IgD-negative memory B cell (primary cell): ENCODE data around the gene CYSLTR2. TPM values are rescaled to one million over a fixed set of nuclear protein-coding genes. Genes with fewer than 3 reads are reported as not detected.

Source experiments
- H3K27ac Mint-ChIP-seq, 3 donors: one replicate each; pipeline ENCODE4 v1.8.0; 2020 to 2022; ENCODE audit warnings: mild to moderate bottlenecking in 3 of 3, mixed read lengths in 3 of 3, moderate library complexity in 1 of 3
- H3K27me3 Mint-ChIP-seq: one replicate; pipeline ENCODE4 v1.8.0; 2021; ENCODE audit warnings: mixed read lengths
- H3K36me3 Mint-ChIP-seq: one replicate; pipeline ENCODE4 v1.8.0; 2020; ENCODE audit warnings: mild to moderate bottlenecking, mixed read lengths
- H3K4me1 Mint-ChIP-seq, 3 donors: one replicate each; pipeline ENCODE4 v1.8.0; 2020 to 2022; ENCODE audit warnings: mixed read lengths in 3 of 3, mild to moderate bottlenecking in 1 of 3
- H3K4me3 Mint-ChIP-seq, 4 donors: one replicate each; pipeline ENCODE4 v1.8.0; 2020 to 2022; ENCODE audit warnings: mild to moderate bottlenecking in 4 of 4, mixed read lengths in 4 of 4, moderate library complexity in 3 of 4
- H3K9me3 Mint-ChIP-seq, 3 donors: one replicate each; pipeline ENCODE4 v1.8.0; 2020 to 2021; ENCODE audit warnings: mixed read lengths in 3 of 3, mild to moderate bottlenecking in 1 of 3
- polyA plus RNA-seq: library from polyadenylated mRNA; unstranded; fragments of 300-500 nt; fragmentation: Illumina TruSeq; gene quantifications from one replicate; pipeline ENCODE4 v1.2.3, GENCODE V29; 2021

Gene CYSLTR2
- polyA plus RNA-seq = not detected

- H3K4me1 Mint-ChIP-seq = peaks cover 0 to 18% (median 12%) of the 10 kb centered on the region in 3 donors
- peak within 1 kb of the TSS in 2 of 3 donors; percentile 14 to 36 for H3K27ac Mint-ChIP-seq
- no peaks in the 10 kb centered on the region for H3K9me3 Mint-ChIP-seq
- H3K36me3 Mint-ChIP-seq = no peaks in the 10 kb centered on the region
- peaks cover 18% of the 10 kb centered on the region for H3K27me3 Mint-ChIP-seq
- peak within 1 kb of the TSS in 2 of 4 donors; percentile 24 to 69 for H3K4me3 Mint-ChIP-seq
Observed at GRCh38 chr13:48653472-48653939, at the start of gene CYSLTR2. TSS of gene CYSLTR2 (plus strand) at chr13:48653929. CDS start at chr13:48706818, 52,889 bp downstream.

GRCh38 chr13:48615049-48615448 is 38.7 kb upstream of the CYSLTR2 start:
- Mint-ChIP-seq H3K4me3 (no peak overlapping the region), H3K9me3 (peaks cover 5 to 21% (median 18%) of the 10 kb centered on the region in 3 donors), H3K4me1 (no peaks in the 10 kb centered on the region), H3K27me3 (peaks cover 11% of the 10 kb centered on the region), H3K36me3 (peaks cover 4% of the 10 kb centered on the region), H3K27ac (no peak overlapping the region)

GRCh38 chr13:48618937-48619336 is 34.8 kb upstream of the CYSLTR2 start:
- peaks cover 9 to 35% (median 25%) of the 10 kb centered on the region in 3 donors for H3K9me3 Mint-ChIP-seq
- no peaks in the 10 kb centered on the region for H3K4me1 Mint-ChIP-seq
- peaks cover 3% of the 10 kb centered on the region for H3K36me3 Mint-ChIP-seq
- no peak overlapping the region for H3K27ac Mint-ChIP-seq
- H3K27me3 Mint-ChIP-seq = peaks cover 4% of the 10 kb centered on the region
- H3K4me3 Mint-ChIP-seq = no peak overlapping the region

- peaks cover 11 to 35% (median 19%) of the 10 kb centered on the region in 3 donors for H3K9me3 Mint-ChIP-seq
- peak overlapping the region in 1 of 4 donors; percentile 39 for H3K4me3 Mint-ChIP-seq
- no peaks in the 10 kb centered on the region for H3K4me1 Mint-ChIP-seq
- H3K36me3 Mint-ChIP-seq = no peaks in the 10 kb centered on the region
- no peak overlapping the region for H3K27ac Mint-ChIP-seq
- peaks cover 2% of the 10 kb centered on the region for H3K27me3 Mint-ChIP-seq
Observed at GRCh38 chr13:48621056-48621455, 32.7 kb upstream of the CYSLTR2 start.

GRCh38 chr13:48624016-48624415 is 29.7 kb upstream of the CYSLTR2 start:
- Mint-ChIP-seq H3K27me3 (peaks cover 3% of the 10 kb centered on the region), H3K4me3 (no peak overlapping the region), H3K27ac (peak overlapping the region in 1 of 3 donors; percentile 39), H3K4me1 (no peaks in the 10 kb centered on the region), H3K36me3 (no peaks in the 10 kb centered on the region), H3K9me3 (peaks cover 7 to 21% (median 12%) of the 10 kb centered on the region in 3 donors)

GRCh38 chr13:48624858-48625257 is 28.9 kb upstream of the CYSLTR2 start:
- H3K4me3 Mint-ChIP-seq = no peak overlapping the region
- no peaks in the 10 kb centered on the region for H3K4me1 Mint-ChIP-seq
- H3K27ac Mint-ChIP-seq = no peak overlapping the region
- peaks cover 3% of the 10 kb centered on the region for H3K27me3 Mint-ChIP-seq
- peaks cover 7 to 21% (median 12%) of the 10 kb centered on the region in 3 donors for H3K9me3 Mint-ChIP-seq
- no peaks in the 10 kb centered on the region for H3K36me3 Mint-ChIP-seq

- Mint-ChIP-seq H3K36me3 (no peaks in the 10 kb centered on the region), H3K4me3 (no peak overlapping the region), H3K27ac (no peak overlapping the region), H3K27me3 (peaks cover 3% of the 10 kb centered on the region), H3K9me3 (peaks cover 7 to 19% (median 11%) of the 10 kb centered on the region in 3 donors), H3K4me1 (no peaks in the 10 kb centered on the region)
Observed at GRCh38 chr13:48625413-48626076, 28.2 kb upstream of the CYSLTR2 start.

GRCh38 chr13:48626077-48626449 is 27.7 kb upstream of the CYSLTR2 start:
- peaks cover 6 to 20% (median 11%) of the 10 kb centered on the region in 3 donors for H3K9me3 Mint-ChIP-seq
- H3K27ac Mint-ChIP-seq = no peak overlapping the region
- peaks cover 5% of the 10 kb centered on the region for H3K27me3 Mint-ChIP-seq
- H3K4me1 Mint-ChIP-seq = no peaks in the 10 kb centered on the region
- H3K4me3 Mint-ChIP-seq = no peak overlapping the region
- H3K36me3 Mint-ChIP-seq = no peaks in the 10 kb centered on the region

- Mint-ChIP-seq H3K9me3 (peaks cover 0 to 12% (median 7%) of the 10 kb centered on the region in 3 donors), H3K27ac (no peak overlapping the region), H3K4me3 (no peak overlapping the region), H3K4me1 (no peaks in the 10 kb centered on the region), H3K36me3 (no peaks in the 10 kb centered on the region), H3K27me3 (peaks cover 5% of the 10 kb centered on the region)
Observed at GRCh38 chr13:48626726-48627451, 26.8 kb upstream of the CYSLTR2 start.

GRCh38 chr13:48629277-48629676 is 24.5 kb upstream of the CYSLTR2 start:
- H3K4me1 Mint-ChIP-seq = no peaks in the 10 kb centered on the region
- H3K27ac Mint-ChIP-seq = no peak overlapping the region

GRCh38 chr13:48630291-48630690 is 23.4 kb upstream of the CYSLTR2 start:
- Mint-ChIP-seq H3K36me3 (no peaks in the 10 kb centered on the region), H3K4me1 (no peaks in the 10 kb centered on the region), H3K9me3 (peaks cover 5 to 27% (median 11%) of the 10 kb centered on the region in 3 donors), H3K27me3 (peaks cover 8% of the 10 kb centered on the region), H3K27ac (peak overlapping the region in 1 of 3 donors; percentile 33), H3K4me3 (no peak overlapping the region)

More at GRCh38 chr13:48629277-48629676, 24.5 kb upstream of the CYSLTR2 start:
- peaks cover 6 to 18% (median 7%) of the 10 kb centered on the region in 3 donors for H3K9me3 Mint-ChIP-seq
- H3K36me3 Mint-ChIP-seq = no peaks in the 10 kb centered on the region
- H3K4me3 Mint-ChIP-seq = peak overlapping the region in 1 of 4 donors; percentile 4
- peaks cover 8% of the 10 kb centered on the region for H3K27me3 Mint-ChIP-seq

GRCh38 chr13:48630773-48631172 is 23.0 kb upstream of the CYSLTR2 start:
- Mint-ChIP-seq H3K27me3 (peaks cover 8% of the 10 kb centered on the region), H3K4me3 (no peak overlapping the region), H3K9me3 (peaks cover 5 to 27% (median 11%) of the 10 kb centered on the region in 3 donors), H3K27ac (no peak overlapping the region), H3K36me3 (no peaks in the 10 kb centered on the region), H3K4me1 (no peaks in the 10 kb centered on the region)

GRCh38 chr13:48631441-48631840 is 22.3 kb upstream of the CYSLTR2 start:
- H3K9me3 Mint-ChIP-seq = peaks cover 10 to 33% (median 17%) of the 10 kb centered on the region in 3 donors
- H3K27ac Mint-ChIP-seq = no peak overlapping the region
- H3K27me3 Mint-ChIP-seq = peaks cover 5% of the 10 kb centered on the region
- H3K4me3 Mint-ChIP-seq = no peak overlapping the region
- H3K4me1 Mint-ChIP-seq = no peaks in the 10 kb centered on the region
- peaks cover 2% of the 10 kb centered on the region for H3K36me3 Mint-ChIP-seq

- H3K9me3 Mint-ChIP-seq = peaks cover 12 to 37% (median 24%) of the 10 kb centered on the region in 3 donors
- peaks cover 5% of the 10 kb centered on the region for H3K36me3 Mint-ChIP-seq
- peaks cover 6% of the 10 kb centered on the region for H3K27me3 Mint-ChIP-seq
- no peaks in the 10 kb centered on the region for H3K4me1 Mint-ChIP-seq
- no peak overlapping the region for H3K27ac Mint-ChIP-seq
- H3K4me3 Mint-ChIP-seq = no peak overlapping the region
Observed at GRCh38 chr13:48633700-48634099, 20.0 kb upstream of the CYSLTR2 start.

- H3K27ac Mint-ChIP-seq = no peak overlapping the region
- no peak overlapping the region for H3K4me3 Mint-ChIP-seq
- no peaks in the 10 kb centered on the region for H3K4me1 Mint-ChIP-seq
- peaks cover 6% of the 10 kb centered on the region for H3K27me3 Mint-ChIP-seq
- H3K9me3 Mint-ChIP-seq = peaks cover 16 to 35% (median 28%) of the 10 kb centered on the region in 3 donors
- peaks cover 5% of the 10 kb centered on the region for H3K36me3 Mint-ChIP-seq
Observed at GRCh38 chr13:48634636-48635035, 19.1 kb upstream of the CYSLTR2 start.
